ENCODE results near the gene FHAD1.
"Not testable (repeated sequence)": the region's sequence is repeated elsewhere in the genome, so short reads cannot be mapped to it uniquely, and the experiment has no call there.

FHAD1 gene

GRCh38 chr1:15371610-15372545, 124.9 kb downstream of the FHAD1 start:
- peaks cover 5% of the 10 kb centered on the region; the same call in 1 of the 2 replicates for H3K27me3 ChIP-seq (ENCODE audit: insufficient read depth, low read length)
- no peak overlapping the region for H3K27ac ChIP-seq (ENCODE audit: low read depth, low read length, poor library complexity, severe bottlenecking)
- H4K20me1 ChIP-seq (ENCODE audit: insufficient read depth, low read length) = no peaks in the 10 kb centered on the region
- no peaks in the 10 kb centered on the region for H3K9me2 ChIP-seq (ENCODE audit: low read depth, low read length)
- H3K9me3 ChIP-seq (ENCODE audit: low read length) = no peaks in the 10 kb centered on the region
- H2AFZ ChIP-seq (ENCODE audit: low read length) = no peak overlapping the region
- no peak overlapping the region for H3K4me3 ChIP-seq (ENCODE audit: low read depth, low read length, poor library complexity, severe bottlenecking)
- TF ChIP-seq EZH2 (IDR thresholded peaks at IDR 0.05; ENCODE audit: borderline replicate concordance, low read length) (no peak), CTCF (IDR thresholded peaks at IDR 0.05; ENCODE audit: low read length) (no peak)
- no peaks in the 10 kb centered on the region for H3F3A ChIP-seq (ENCODE audit: insufficient read depth, low read length)
- no peaks in the 10 kb centered on the region for H3K79me2 ChIP-seq (ENCODE audit: insufficient read depth, low read length)
- H3K9ac ChIP-seq (ENCODE audit: low read length) = no peak overlapping the region
- no peaks in the 10 kb centered on the region for H3K4me1 ChIP-seq (ENCODE audit: insufficient read depth, low read length, severe bottlenecking)
- H3K4me2 ChIP-seq (ENCODE audit: low read length) = no peak overlapping the region
- H3K36me3 ChIP-seq (ENCODE audit: insufficient read depth, low read length) = no peaks in the 10 kb centered on the region

GRCh38 chr1:15378729-15379128, 131.7 kb downstream of the FHAD1 start:
- Histone ChIP-seq H3K9me3 (ENCODE audit: low read length) (no peaks in the 10 kb centered on the region), H3K79me2 (ENCODE audit: insufficient read depth, low read length) (no peaks in the 10 kb centered on the region), H3K4me3 (ENCODE audit: low read depth, low read length, poor library complexity, severe bottlenecking) (no peak overlapping the region), H4K20me1 (ENCODE audit: insufficient read depth, low read length) (no peaks in the 10 kb centered on the region), H3K9ac (ENCODE audit: low read length) (no peak overlapping the region), H3K27ac (ENCODE audit: low read depth, low read length, poor library complexity, severe bottlenecking) (no peak overlapping the region), H3K9me2 (ENCODE audit: low read depth, low read length) (no peaks in the 10 kb centered on the region), H3K27me3 (ENCODE audit: insufficient read depth, low read length) (no peaks in the 10 kb centered on the region), H3F3A (ENCODE audit: insufficient read depth, low read length) (no peaks in the 10 kb centered on the region), H3K4me2 (ENCODE audit: low read length) (no peak overlapping the region), H3K36me3 (ENCODE audit: insufficient read depth, low read length) (no peaks in the 10 kb centered on the region), H2AFZ (ENCODE audit: low read length) (no peak overlapping the region), H3K4me1 (ENCODE audit: insufficient read depth, low read length, severe bottlenecking) (no peaks in the 10 kb centered on the region)
- TF ChIP-seq EZH2 (IDR thresholded peaks at IDR 0.05; ENCODE audit: borderline replicate concordance, low read length) (no peak), CTCF (IDR thresholded peaks at IDR 0.05; ENCODE audit: low read length) (no peak)

GRCh38 chr1:15379151-15379550, 132.1 kb downstream of the FHAD1 start:
- H4K20me1 ChIP-seq (ENCODE audit: insufficient read depth, low read length); H3K4me2 ChIP-seq (ENCODE audit: low read length); H3K9ac ChIP-seq (ENCODE audit: low read length); H3K27ac ChIP-seq (ENCODE audit: low read depth, low read length, poor library complexity, severe bottlenecking); H3K9me3 ChIP-seq (ENCODE audit: low read length); H3K9me2 ChIP-seq (ENCODE audit: low read depth, low read length); H3F3A ChIP-seq (ENCODE audit: insufficient read depth, low read length); H3K4me3 ChIP-seq (ENCODE audit: low read depth, low read length, poor library complexity, severe bottlenecking); H3K36me3 ChIP-seq (ENCODE audit: insufficient read depth, low read length); H3K79me2 ChIP-seq (ENCODE audit: insufficient read depth, low read length); H3K4me1 ChIP-seq (ENCODE audit: insufficient read depth, low read length, severe bottlenecking); H3K27me3 ChIP-seq (ENCODE audit: insufficient read depth, low read length); H2AFZ ChIP-seq (ENCODE audit: low read length): not testable (repeated sequence)

Data from OCI-LY1 (cell line).